ENCODE results near the gene ERCC6. TPM values are rescaled to one million over a fixed set of nuclear protein-coding genes. Genes with fewer than 3 reads are reported as not detected.

Gene ERCC6
- total and polyA plus RNA-seq, 2 donors (not counting 3 experiments of a cell fraction or from before 2014, with no cell fraction given): 15.3 to 39.6 TPM

- dilution Hi-C loops (cut with MboI; ENCODE audit: extremely low pct_ligation_motif_present, low sequenced_read_pairs) (no loop called here), intact Hi-C loops (cut with micrococcal nuclease) (no loop called here)
- Histone ChIP-seq H3K79me2 (ENCODE audit: control insufficient read depth, insufficient read depth, low read length) (no peaks in the 10 kb centered on the region), H3K9me1 (replicated peaks; ENCODE audit: control insufficient read depth, extremely low read depth, insufficient read depth, low read length) (no peaks in the 10 kb centered on the region), H3K9ac (replicated peaks; ENCODE audit: extremely low read depth, insufficient read depth, low read length) (no peak overlapping the region), H3K27me3 (ENCODE audit: control insufficient read depth in 2 of 2, insufficient read depth in 2 of 2, low read length in 2 of 2) (no peaks in the 10 kb centered on the region), H3K4me2 (ENCODE audit: insufficient read depth, low read length) (no peak overlapping the region), H4K20me1 (replicated peaks; ENCODE audit: control insufficient read depth, extremely low read depth, insufficient read depth, low read length) (no peaks in the 10 kb centered on the region), H3K9me3 (replicated peaks; ENCODE audit: control insufficient read depth, insufficient read depth, low read length) (no peaks in the 10 kb centered on the region), H3K36me3 (ENCODE audit: control insufficient read depth in 2 of 2, extremely low read depth in 1 of 2, insufficient read depth in 2 of 2, low read length in 2 of 2) (peaks cover 17 to 25% of the 10 kb centered on the region in 2 experiments), H3K4me1 (ENCODE audit: control insufficient read depth, extremely low read depth, insufficient read depth, low read length) (no peaks in the 10 kb centered on the region), H3K27ac (ENCODE audit: insufficient read depth, low read depth, low read length) (no peak overlapping the region), H3K4me3 (replicated peaks in 1 of 3; ENCODE audit: insufficient read depth in 1 of 3, low read depth in 1 of 3, low read length in 3 of 3) (no peak overlapping the region), H2AFZ (ENCODE audit: low read depth, low read length) (no peak overlapping the region)
- no TSS peak for BruUV-seq (replicated peaks)
- TF ChIP-seq MYC (IDR thresholded peaks at IDR 0.05; ENCODE audit: low read depth, low read length) (no peak), POLR2AphosphoS5 (IDR thresholded peaks at IDR 0.05; ENCODE audit: insufficient read depth, low read depth, low read length) (no peak), EZH2 (IDR thresholded peaks at IDR 0.05; ENCODE audit: borderline replicate concordance, low read depth, low read length, severe bottlenecking) (no peak), JUN (IDR thresholded peaks at IDR 0.05; ENCODE audit: borderline replicate concordance, insufficient read depth, insufficient read length, low read depth) (no peak), GATA2 (IDR thresholded peaks at IDR 0.05; ENCODE audit: insufficient read depth, insufficient read length, low read depth, low read length) (no peak), POLR2A (IDR thresholded peaks at IDR 0.05; ENCODE audit: low read depth, low read length) (no peak), FOS (IDR thresholded peaks at IDR 0.05; ENCODE audit: borderline replicate concordance, insufficient read depth, low read length) (no peak)
- TF ChIP-seq, protein P1, sequence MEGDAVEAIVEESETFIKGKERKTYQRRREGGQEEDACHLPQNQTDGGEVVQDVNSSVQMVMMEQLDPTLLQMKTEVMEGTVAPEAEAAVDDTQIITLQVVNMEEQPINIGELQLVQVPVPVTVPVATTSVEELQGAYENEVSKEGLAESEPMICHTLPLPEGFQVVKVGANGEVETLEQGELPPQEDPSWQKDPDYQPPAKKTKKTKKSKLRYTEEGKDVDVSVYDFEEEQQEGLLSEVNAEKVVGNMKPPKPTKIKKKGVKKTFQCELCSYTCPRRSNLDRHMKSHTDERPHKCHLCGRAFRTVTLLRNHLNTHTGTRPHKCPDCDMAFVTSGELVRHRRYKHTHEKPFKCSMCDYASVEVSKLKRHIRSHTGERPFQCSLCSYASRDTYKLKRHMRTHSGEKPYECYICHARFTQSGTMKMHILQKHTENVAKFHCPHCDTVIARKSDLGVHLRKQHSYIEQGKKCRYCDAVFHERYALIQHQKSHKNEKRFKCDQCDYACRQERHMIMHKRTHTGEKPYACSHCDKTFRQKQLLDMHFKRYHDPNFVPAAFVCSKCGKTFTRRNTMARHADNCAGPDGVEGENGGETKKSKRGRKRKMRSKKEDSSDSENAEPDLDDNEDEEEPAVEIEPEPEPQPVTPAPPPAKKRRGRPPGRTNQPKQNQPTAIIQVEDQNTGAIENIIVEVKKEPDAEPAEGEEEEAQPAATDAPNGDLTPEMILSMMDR (IDR thresholded peaks at IDR 0.05; ENCODE audit: extremely low read depth in 1 of 2, insufficient read depth in 1 of 2, low read depth in 1 of 2, low read length in 2 of 2): no peak
- TF ChIP-seq, protein P2, sequence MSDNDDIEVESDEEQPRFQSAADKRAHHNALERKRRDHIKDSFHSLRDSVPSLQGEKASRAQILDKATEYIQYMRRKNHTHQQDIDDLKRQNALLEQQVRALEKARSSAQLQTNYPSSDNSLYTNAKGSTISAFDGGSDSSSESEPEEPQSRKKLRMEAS (IDR thresholded peaks at IDR 0.05; ENCODE audit: insufficient read depth, insufficient read length): no peak
- ChIA-PET CTCF (interaction anchor here (1.1 to 1.6 kb wide), 2 partner anchors 64 kb away, joined by 3 to 4 read pairs; no protein-coding TSS in a partner anchor), POLR2A (no interaction called here)
- DNase-seq (ENCODE audit: low read depth, low spot score) (no peak), FAIRE-seq (no peak)
These were observed 67.4 kb downstream of the ERCC6 start for GRCh38 chr10:49471532-49471931.
